ENCODE results near the gene BAK1. TPM values are rescaled to one million over a fixed set of nuclear protein-coding genes. Genes with fewer than 3 reads are reported as not detected.
A peak's percentile ranks its signal among the peaks of the same experiment; 100 is the strongest.

BAK1 gene
- 20.0 and 30.7 TPM in 2 replicates for total RNA-seq

- DNase-seq (ENCODE audit: low read depth) = peak; percentile 92
- peak within 1 kb of the TSS; percentile 85 for H3K4me3 ChIP-seq (ENCODE audit: low read depth, low read length)
- peak; percentile 23 for TF ChIP-seq CTCF (IDR thresholded peaks at IDR 0.05; ENCODE audit: insufficient read depth, low read depth, low read length)
Measured at GRCh38 chr6:33579828-33580714, at the start of gene BAK1. Gene BAK1, minus strand, starts transcription at chr6:33580276. Its CDS starts 2,672 bp downstream, at chr6:33577604.

- no peak overlapping the region for H3K4me3 ChIP-seq (ENCODE audit: low read depth, low read length)
- DNase-seq (ENCODE audit: low read depth) = no peak
- TF ChIP-seq CTCF (IDR thresholded peaks at IDR 0.05; ENCODE audit: insufficient read depth, low read depth, low read length) = no peak
Measured at GRCh38 chr6:33628401-33628964, 48.4 kb upstream of the BAK1 start.

GRCh38 chr6:33627876-33628275, 47.8 kb upstream of the BAK1 start:
- H3K4me3 ChIP-seq (ENCODE audit: low read depth, low read length) = no peak overlapping the region
- DNase-seq (ENCODE audit: low read depth) = no peak

GRCh38 chr6:33624856-33625255, 44.8 kb upstream of the BAK1 start:
- no peak for DNase-seq (ENCODE audit: low read depth)
- no peak for TF ChIP-seq CTCF (IDR thresholded peaks at IDR 0.05; ENCODE audit: insufficient read depth, low read depth, low read length)
- no peak overlapping the region for H3K4me3 ChIP-seq (ENCODE audit: low read depth, low read length)

More at GRCh38 chr6:33627876-33628275, 47.8 kb upstream of the BAK1 start:
- TF ChIP-seq CTCF (IDR thresholded peaks at IDR 0.05; ENCODE audit: insufficient read depth, low read depth, low read length) = no peak

GRCh38 chr6:33623895-33624381, 43.9 kb upstream of the BAK1 start:
- no peak for DNase-seq (ENCODE audit: low read depth)
- no peak for TF ChIP-seq CTCF (IDR thresholded peaks at IDR 0.05; ENCODE audit: insufficient read depth, low read depth, low read length)

GRCh38 chr6:33622456-33623431, 42.7 kb upstream of the BAK1 start:
- peak overlapping the region; percentile 64 for H3K4me3 ChIP-seq (ENCODE audit: low read depth, low read length)
- peak; percentile 56 for DNase-seq (ENCODE audit: low read depth)
- no peak for TF ChIP-seq CTCF (IDR thresholded peaks at IDR 0.05; ENCODE audit: insufficient read depth, low read depth, low read length)

More at GRCh38 chr6:33623895-33624381, 43.9 kb upstream of the BAK1 start:
- no peak overlapping the region for H3K4me3 ChIP-seq (ENCODE audit: low read depth, low read length)
